Neural crest cell (in vitro differentiated cells): Measurements from ENCODE around the gene CDC42BPB. TPM values are rescaled to one million over a fixed set of nuclear protein-coding genes. Genes with fewer than 3 reads are reported as not detected.

Experiments used
- DNase-seq: peaks from one replicate; pipeline ENCODE4 v3.0.0; 2021; ENCODE audit warnings: low read depth, mixed read lengths, low spot score
- H3K27ac Mint-ChIP-seq: one replicate; pipeline ENCODE4 v1.8.0; 2021; ENCODE audit warnings: mild to moderate bottlenecking, mixed read lengths; ENCODE audit not compliant: unreplicated experiment
- H3K27me3 Mint-ChIP-seq: 2 replicates; pipeline ENCODE4 v1.8.0; 2021; ENCODE audit warnings: low read depth, mild to moderate bottlenecking, mixed read lengths
- H3K36me3 Mint-ChIP-seq: 2 replicates; pipeline ENCODE4 v1.8.0; 2021; ENCODE audit warnings: low read depth, mild to moderate bottlenecking, mixed read lengths
- H3K4me1 Mint-ChIP-seq: 2 replicates; pipeline ENCODE4 v1.8.0; 2021; ENCODE audit warnings: mixed read lengths
- H3K4me3 Mint-ChIP-seq: one replicate; pipeline ENCODE4 v1.8.0; 2021; ENCODE audit warnings: mild to moderate bottlenecking, mixed read lengths
- H3K9me3 Mint-ChIP-seq: 2 replicates; pipeline ENCODE4 v1.8.0; 2021; ENCODE audit warnings: mixed read lengths
- total RNA-seq: library from RNA; stranded (reverse); gene quantifications from 2 replicates; pipeline ENCODE4 v1.2.1, GENCODE V29; 2021
- TF ChIP-seq, protein P1 (sequence below): fragments of 200-600 bp; sonication (generic); conservative IDR thresholded peaks from 2 replicates; pipeline ENCODE4 v1.5.0; 2021; ENCODE audit warnings: antibody characterized with exemption, mild to moderate bottlenecking

The CDC42BPB gene
- total RNA-seq, 1 donor from 2014 or later, result 94.8 TPM

DNA sequence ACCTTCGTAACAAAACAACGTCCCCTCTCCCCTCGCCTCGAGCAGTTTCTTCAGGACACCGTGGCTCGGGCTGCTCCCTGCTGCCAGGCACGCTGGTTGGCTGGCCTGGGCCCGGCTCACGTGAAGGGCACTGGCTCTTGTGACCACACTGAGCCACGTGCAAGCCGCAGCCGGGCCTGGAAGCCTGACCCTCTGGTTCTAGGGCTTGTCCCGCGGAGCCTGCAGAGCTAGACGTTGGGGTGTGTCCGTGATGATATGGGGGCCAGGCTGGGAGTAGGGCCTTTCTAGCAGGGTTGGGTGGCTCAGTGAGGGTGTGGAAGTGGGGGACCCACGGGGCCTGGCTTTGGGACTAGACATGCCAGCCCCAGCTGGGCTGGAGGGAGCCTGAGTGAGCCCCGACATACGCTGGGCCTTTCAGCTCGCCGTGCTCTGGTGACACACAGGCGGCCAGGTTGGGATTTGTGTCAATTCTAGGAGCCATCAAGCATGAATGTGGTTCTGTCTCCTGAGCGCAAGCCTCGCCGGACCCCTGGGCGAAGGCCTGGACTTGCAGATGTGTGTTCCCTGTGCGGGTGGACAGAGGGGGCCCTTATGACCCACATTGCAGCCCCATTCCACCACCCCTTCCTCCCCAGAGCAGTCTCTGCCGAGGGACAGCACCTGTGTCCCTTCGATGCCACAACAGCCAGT is 148.4 kb downstream of the CDC42BPB start:
- TF ChIP-seq, protein P1, sequence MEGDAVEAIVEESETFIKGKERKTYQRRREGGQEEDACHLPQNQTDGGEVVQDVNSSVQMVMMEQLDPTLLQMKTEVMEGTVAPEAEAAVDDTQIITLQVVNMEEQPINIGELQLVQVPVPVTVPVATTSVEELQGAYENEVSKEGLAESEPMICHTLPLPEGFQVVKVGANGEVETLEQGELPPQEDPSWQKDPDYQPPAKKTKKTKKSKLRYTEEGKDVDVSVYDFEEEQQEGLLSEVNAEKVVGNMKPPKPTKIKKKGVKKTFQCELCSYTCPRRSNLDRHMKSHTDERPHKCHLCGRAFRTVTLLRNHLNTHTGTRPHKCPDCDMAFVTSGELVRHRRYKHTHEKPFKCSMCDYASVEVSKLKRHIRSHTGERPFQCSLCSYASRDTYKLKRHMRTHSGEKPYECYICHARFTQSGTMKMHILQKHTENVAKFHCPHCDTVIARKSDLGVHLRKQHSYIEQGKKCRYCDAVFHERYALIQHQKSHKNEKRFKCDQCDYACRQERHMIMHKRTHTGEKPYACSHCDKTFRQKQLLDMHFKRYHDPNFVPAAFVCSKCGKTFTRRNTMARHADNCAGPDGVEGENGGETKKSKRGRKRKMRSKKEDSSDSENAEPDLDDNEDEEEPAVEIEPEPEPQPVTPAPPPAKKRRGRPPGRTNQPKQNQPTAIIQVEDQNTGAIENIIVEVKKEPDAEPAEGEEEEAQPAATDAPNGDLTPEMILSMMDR, result no peak
- DNase-seq, result no peak
- Mint-ChIP-seq H3K4me3 (no peak overlapping the region), H3K27ac (peak overlapping the region; percentile 95), H3K27me3 (no peaks in the 10 kb centered on the region), H3K9me3 (no peaks in the 10 kb centered on the region), H3K36me3 (peaks cover 22% of the 10 kb centered on the region), H3K4me1 (no peaks in the 10 kb centered on the region)

DNA sequence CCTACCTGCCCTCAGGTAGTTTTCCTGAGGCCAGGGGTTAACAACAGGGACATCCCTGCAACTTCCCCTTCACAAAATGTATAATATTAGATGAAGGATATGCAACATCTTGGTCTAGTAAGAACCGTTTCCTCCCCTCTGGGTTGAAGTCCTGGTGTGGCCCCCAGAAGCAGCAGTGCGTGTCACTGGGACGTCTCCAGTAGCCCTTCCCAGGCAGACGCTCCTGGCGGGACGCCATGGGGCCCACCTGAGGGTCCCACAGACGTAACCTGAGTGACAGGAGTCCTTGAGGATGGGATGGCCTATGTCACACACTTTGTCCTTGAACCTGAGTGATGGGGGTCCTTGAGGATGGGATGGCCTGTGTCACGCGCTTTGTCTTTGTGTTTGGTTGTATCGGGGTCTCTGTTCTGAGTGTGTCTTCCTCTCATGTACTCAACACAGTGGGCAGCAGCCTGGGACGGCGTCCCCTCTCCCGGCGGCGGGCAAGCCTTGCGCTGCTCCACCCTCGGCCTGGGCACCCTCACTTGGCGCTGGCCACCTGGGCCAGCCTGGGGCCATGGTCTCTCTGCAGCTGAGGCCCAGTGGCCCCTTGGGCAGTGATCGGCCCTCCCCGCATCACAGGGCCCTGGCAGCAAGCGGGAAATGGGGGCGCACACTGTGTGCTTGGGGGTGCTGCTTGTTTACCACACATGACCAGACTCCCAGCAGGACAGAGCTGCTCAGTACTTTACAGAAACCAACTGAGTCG is 149.2 kb downstream of the CDC42BPB start:
- Mint-ChIP-seq H3K27me3 (no peaks in the 10 kb centered on the region), H3K9me3 (no peaks in the 10 kb centered on the region), H3K36me3 (peaks cover 26% of the 10 kb centered on the region), H3K27ac (no peak overlapping the region), H3K4me1 (no peaks in the 10 kb centered on the region), H3K4me3 (no peak overlapping the region)
- TF ChIP-seq, protein P1, result no peak
- DNase-seq, result no peak

DNA sequence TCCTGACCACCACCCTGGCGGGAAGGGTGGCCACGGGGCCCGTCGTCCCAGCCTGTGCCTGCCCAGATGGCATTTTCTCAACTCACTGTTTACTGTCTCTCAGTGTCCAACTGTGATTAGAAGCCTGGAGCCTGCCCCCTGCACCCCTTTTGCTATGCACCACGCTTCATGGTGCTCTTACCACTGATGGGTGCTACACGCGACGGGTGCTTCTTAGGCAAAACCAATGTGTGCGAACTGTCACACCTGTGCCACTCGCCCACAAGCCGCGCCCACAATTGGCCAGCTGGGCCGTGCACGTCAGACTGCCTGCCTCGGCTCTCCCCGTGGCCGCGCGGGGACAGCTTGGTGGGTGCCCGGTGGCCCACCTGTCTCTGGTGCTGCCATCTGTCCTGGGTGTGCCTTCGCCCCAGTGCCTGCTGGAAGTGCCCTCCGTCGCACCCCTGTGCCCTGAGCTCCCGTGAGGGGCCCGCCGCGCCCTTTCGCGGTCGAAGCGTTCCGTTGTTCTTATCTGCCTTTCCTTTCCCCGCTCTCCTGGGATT is 150.0 kb downstream of the CDC42BPB start:
- H3K4me1 Mint-ChIP-seq, result no peaks in the 10 kb centered on the region
- H3K4me3 Mint-ChIP-seq, result no peak overlapping the region

DNA sequence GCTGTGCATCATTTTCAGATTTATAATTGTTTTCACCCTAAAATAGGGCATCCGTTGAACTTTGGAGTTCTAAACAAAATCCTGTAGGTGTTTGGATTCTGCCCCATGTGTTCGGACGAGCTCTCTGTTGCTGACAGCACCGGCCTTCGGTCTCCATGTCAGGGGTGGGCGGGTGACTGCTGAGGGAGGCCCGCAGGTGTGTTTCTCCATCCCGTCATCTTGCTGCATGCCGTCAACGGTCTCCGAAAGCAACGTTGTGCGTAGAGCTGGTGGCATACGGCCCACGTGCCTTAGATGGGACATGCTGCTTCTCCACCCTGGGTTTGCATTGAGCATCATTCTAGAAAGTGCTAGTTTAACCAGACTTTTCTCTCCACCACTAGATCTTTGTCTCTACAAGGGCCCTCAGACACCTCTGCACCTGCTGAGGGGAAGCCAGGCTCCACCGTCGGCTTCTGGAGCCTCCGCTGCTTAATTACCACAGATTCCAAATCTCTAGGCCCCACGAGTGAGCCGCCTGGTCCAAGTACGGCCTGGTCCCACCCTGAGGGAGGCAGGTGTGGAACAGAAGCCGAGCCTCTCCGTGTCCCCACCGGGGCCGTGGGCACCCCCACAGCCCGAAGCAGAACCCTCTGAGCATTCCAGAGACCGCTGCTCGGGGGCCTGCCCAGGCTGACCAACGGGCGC is 150.6 kb downstream of the CDC42BPB start:
- Mint-ChIP-seq H3K4me1 (no peaks in the 10 kb centered on the region), H3K27ac (no peak overlapping the region)

More for the DNA sequence above, 150.0 kb downstream of the CDC42BPB start:
- no peak for DNase-seq
- Mint-ChIP-seq H3K9me3 (no peaks in the 10 kb centered on the region), H3K36me3 (peaks cover 26% of the 10 kb centered on the region), H3K27me3 (no peaks in the 10 kb centered on the region), H3K27ac (no peak overlapping the region)
- TF ChIP-seq, protein P1, result no peak

More for the DNA sequence above, 150.6 kb downstream of the CDC42BPB start:
- DNase-seq, result no peak
- H3K27me3 Mint-ChIP-seq, result no peaks in the 10 kb centered on the region
- peaks cover 26% of the 10 kb centered on the region for H3K36me3 Mint-ChIP-seq
- H3K9me3 Mint-ChIP-seq, result no peaks in the 10 kb centered on the region
- H3K4me3 Mint-ChIP-seq, result no peak overlapping the region
- TF ChIP-seq, protein P1, result no peak
